HUES48 (cell line): ENCODE data around the gene ARMC5.
"Not testable (repeated sequence)": the region's sequence is repeated elsewhere in the genome, so short reads cannot be mapped to it uniquely, and the experiment has no call there.

Source experiments
- H3K27ac ChIP-seq: one replicate; pipeline ENCODE4 v1.7.0; 2013; ENCODE audit warnings: low read depth, low read length, inconsistent platforms
- H3K27me3 ChIP-seq: 2 replicates; pipeline ENCODE4 v1.6.1; 2013; ENCODE audit warnings: mild to moderate bottlenecking, low read length; ENCODE audit not compliant: control insufficient read depth, insufficient read depth
- H3K36me3 ChIP-seq: 2 replicates; pipeline ENCODE4 v1.6.1; 2013; ENCODE audit warnings: low read length; ENCODE audit not compliant: control insufficient read depth, insufficient read depth
- H3K4me1 ChIP-seq: 2 replicates; pipeline ENCODE4 v1.6.1; 2013; ENCODE audit warnings: mild to moderate bottlenecking, low read length; ENCODE audit not compliant: control insufficient read depth, insufficient read depth
- H3K4me3 ChIP-seq: 2 replicates; pipeline ENCODE4 v1.5.1; 2013; ENCODE audit warnings: mild to moderate bottlenecking, low read depth, low read length
- H3K9ac ChIP-seq: 2 replicates; pipeline ENCODE4 v1.6.1; 2013; ENCODE audit warnings: mild to moderate bottlenecking, low read depth, low read length, moderate library complexity
- H3K9me3 ChIP-seq: 2 replicates; pipeline ENCODE4 v1.6.1; 2013; ENCODE audit warnings: low read length; ENCODE audit not compliant: control insufficient read depth, insufficient read depth

The ARMC5 gene

GRCh38 chr16:31435341-31436220 lies 23.7 kb upstream of the ARMC5 start:
- H3K36me3 ChIP-seq: no peaks in the 10 kb centered on the region

DNA sequence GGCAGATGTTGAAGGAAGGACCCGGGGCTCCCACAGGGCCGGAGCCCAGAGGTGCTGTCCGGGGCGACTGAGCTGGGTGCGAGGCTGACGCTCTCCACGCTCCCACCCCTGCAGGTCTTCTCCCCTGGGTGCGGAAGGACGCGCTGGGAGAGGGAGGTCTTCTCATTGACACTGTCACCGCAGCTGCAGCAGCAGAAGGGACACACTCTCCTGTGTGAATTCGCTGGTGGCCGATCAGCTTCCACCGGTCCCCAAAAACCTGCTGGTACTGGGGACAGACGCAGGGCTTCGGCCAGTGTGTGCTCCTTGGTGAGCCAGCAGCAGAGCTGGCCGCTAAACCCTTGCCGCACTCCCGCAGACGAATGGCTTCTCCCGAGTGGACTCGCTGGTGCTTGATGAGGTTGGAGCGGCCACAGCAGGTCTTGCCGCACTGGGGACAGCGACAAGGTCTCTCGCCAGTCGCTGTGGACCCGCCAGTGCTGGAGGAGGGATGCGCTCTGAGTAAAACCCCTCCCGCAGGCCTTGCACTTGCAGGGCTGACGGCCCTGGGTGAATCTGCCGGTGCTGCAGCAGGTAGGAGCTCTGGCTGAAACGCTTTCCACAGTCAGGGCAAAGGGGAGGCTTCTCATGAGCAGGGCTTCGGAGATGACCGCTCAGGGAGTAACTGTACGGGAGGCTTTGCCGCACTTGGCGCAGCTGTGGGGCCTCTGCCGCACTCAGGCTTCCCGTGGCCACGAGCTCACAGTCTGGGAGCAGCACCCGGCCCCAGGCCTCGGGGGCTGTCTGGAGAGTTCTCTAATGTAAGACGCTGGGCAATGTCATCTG lies 22.9 kb upstream of the ARMC5 start:
- H3K4me1 ChIP-seq: no peaks in the 10 kb centered on the region
- H3K9me3 ChIP-seq: no peaks in the 10 kb centered on the region
- no peak overlapping the region for H3K4me3 ChIP-seq
- H3K27ac ChIP-seq: no peak overlapping the region
- H3K27me3 ChIP-seq: no peaks in the 10 kb centered on the region
- H3K36me3 ChIP-seq: no peaks in the 10 kb centered on the region
- H3K9ac ChIP-seq: no peak overlapping the region

More at GRCh38 chr16:31435341-31436220, 23.7 kb upstream of the ARMC5 start:
- no peak overlapping the region for H3K9ac ChIP-seq
- H3K27me3 ChIP-seq: no peaks in the 10 kb centered on the region
- H3K27ac ChIP-seq: no peak overlapping the region
- no peak overlapping the region for H3K4me3 ChIP-seq
- no peaks in the 10 kb centered on the region for H3K9me3 ChIP-seq
- H3K4me1 ChIP-seq: 0 out of 2 replicates have a peak, but pooled peaks cover under 1% of the 10 kb centered on the region

- Histone ChIP-seq H3K36me3 (no peaks in the 10 kb centered on the region), H3K9ac (no peak overlapping the region), H3K9me3 (no peaks in the 10 kb centered on the region), H3K27me3 (no peaks in the 10 kb centered on the region), H3K4me1 (no peaks in the 10 kb centered on the region), H3K4me3 (no peak overlapping the region), H3K27ac (no peak overlapping the region)
These were observed 20.9 kb upstream of the ARMC5 start for GRCh38 chr16:31438414-31438813.

- not testable (repeated sequence) for H3K4me1 ChIP-seq, H3K4me3 ChIP-seq, H3K9me3 ChIP-seq, H3K36me3 ChIP-seq, H3K27me3 ChIP-seq, H3K9ac ChIP-seq, H3K27ac ChIP-seq
These were observed 20.3 kb upstream of the ARMC5 start for GRCh38 chr16:31439023-31439422.

DNA sequence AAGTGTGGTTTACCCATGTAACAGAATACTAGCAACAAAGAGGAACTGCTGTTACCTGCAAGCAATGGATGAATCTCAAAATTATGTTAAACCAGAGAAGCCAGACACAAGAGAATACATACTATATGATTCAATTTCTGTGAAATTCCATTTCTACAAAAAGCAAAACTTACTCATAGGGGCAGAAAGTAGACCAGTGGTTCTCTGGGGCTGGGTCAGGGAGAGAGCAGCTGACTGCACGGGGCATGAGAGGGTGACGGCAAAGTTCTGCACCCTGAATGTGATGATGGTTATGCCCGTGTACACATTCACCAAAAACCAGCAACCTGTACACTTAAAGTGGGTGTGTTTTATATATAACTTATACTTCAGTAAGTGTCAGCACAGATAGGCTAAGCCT lies 19.8 kb upstream of the ARMC5 start:
- H3K9ac ChIP-seq: no peak overlapping the region
- H3K27ac ChIP-seq: no peak overlapping the region
- no peaks in the 10 kb centered on the region for H3K9me3 ChIP-seq
- H3K27me3 ChIP-seq: no peaks in the 10 kb centered on the region
- H3K36me3 ChIP-seq: no peaks in the 10 kb centered on the region
- no peaks in the 10 kb centered on the region for H3K4me1 ChIP-seq
- H3K4me3 ChIP-seq: no peak overlapping the region

- H3K4me1 ChIP-seq: no peaks in the 10 kb centered on the region
- no peaks in the 10 kb centered on the region for H3K27me3 ChIP-seq
- no peak overlapping the region for H3K9ac ChIP-seq
- H3K9me3 ChIP-seq: no peaks in the 10 kb centered on the region
- H3K27ac ChIP-seq: no peak overlapping the region
- no peaks in the 10 kb centered on the region for H3K36me3 ChIP-seq
- H3K4me3 ChIP-seq: no peak overlapping the region
These were observed 18.7 kb upstream of the ARMC5 start for GRCh38 chr16:31440516-31441184.

DNA sequence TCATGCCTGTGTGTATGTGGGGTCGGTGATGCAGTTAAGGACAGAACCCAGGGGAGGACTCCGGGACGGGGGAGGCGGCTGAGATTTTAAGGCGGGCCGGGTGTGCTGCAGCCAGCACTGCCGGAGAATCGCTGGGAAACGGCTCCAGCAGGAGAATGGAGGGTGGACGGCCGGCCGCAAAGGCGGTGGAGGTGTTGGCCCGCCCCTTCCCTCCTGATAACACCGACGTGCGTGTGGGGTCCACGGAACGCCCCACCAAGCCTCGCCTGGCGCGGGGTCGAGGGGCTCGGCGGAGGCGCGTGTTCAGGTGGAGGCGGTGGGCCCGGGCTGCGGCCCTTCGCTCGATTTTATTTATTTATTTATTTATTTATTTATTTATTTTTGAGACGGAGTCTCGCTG lies 17.3 kb upstream of the ARMC5 start:
- no peak overlapping the region for H3K27ac ChIP-seq
- H3K9ac ChIP-seq: no peak overlapping the region
- no peaks in the 10 kb centered on the region for H3K4me1 ChIP-seq
- no peaks in the 10 kb centered on the region for H3K27me3 ChIP-seq
- H3K4me3 ChIP-seq: no peak overlapping the region
- no peaks in the 10 kb centered on the region for H3K9me3 ChIP-seq
- no peaks in the 10 kb centered on the region for H3K36me3 ChIP-seq

DNA sequence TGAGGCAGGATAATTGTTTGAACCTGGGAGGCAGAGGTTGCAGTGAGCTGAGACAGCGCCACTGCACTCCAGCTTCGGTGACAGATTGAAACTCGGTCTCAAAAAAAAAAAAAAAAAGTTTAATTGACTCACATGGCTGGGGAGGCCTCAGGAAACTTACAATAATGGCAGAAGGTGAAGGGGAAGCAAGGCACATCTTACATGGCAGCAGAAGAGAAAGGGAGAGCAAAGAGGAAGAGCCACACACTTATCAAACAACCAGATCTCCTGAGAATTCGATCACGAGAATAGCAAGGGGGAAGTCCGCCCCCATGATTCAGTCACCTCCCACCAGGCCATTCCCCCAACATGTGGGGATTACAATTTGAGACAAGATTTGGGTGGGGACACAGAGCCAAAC lies 13.4 kb upstream of the ARMC5 start:
- not testable (repeated sequence) for H3K27me3 ChIP-seq, H3K4me1 ChIP-seq, H3K36me3 ChIP-seq, H3K4me3 ChIP-seq, H3K9me3 ChIP-seq, H3K27ac ChIP-seq, H3K9ac ChIP-seq

DNA sequence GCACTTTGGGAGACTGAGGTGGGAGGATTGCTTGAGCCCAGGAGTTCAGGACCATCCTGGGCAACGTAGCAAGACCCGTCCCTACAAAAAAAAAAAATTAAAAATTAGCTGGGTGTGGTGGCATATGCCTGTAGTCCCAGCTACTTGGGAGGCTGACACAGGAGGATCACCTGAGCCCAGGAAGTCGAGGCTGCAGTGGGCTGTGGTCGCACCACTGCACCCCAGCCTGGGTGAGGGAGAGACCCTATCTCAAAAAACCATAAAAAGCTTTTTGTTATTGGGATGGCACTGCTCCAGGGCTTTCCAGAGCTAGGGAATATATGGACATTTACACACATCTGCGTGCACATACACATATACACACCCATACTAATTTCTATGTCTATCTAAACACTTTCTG lies 8.1 kb upstream of the ARMC5 start:
- Histone ChIP-seq H3K4me1 (peaks cover 23% of the 10 kb centered on the region), H3K27ac (no peak overlapping the region), H3K4me3 (no peak overlapping the region), H3K9ac (no peak overlapping the region), H3K27me3 (no peaks in the 10 kb centered on the region), H3K9me3 (no peaks in the 10 kb centered on the region), H3K36me3 (no peaks in the 10 kb centered on the region)

- Histone ChIP-seq H3K4me1 (peaks cover 23% of the 10 kb centered on the region), H3K27ac (peak overlapping the region; percentile 81)
These were observed 7.5 kb upstream of the ARMC5 start for GRCh38 chr16:31451681-31452351.

More at GRCh38 chr16:31451681-31452351, 7.5 kb upstream of the ARMC5 start:
- Histone ChIP-seq H3K9me3 (no peaks in the 10 kb centered on the region), H3K9ac (no peak overlapping the region), H3K4me3 (no peak overlapping the region), H3K27me3 (no peaks in the 10 kb centered on the region), H3K36me3 (no peaks in the 10 kb centered on the region)
